ENCODE data around the gene TACC2.

TACC2 gene

GRCh38 chr10:122264436-122264835 is 275.5 kb downstream of the TACC2 start:
- DNase-seq (ENCODE audit: low read depth in 2 of 3, low spot score in 1 of 3): no peak

DNA sequence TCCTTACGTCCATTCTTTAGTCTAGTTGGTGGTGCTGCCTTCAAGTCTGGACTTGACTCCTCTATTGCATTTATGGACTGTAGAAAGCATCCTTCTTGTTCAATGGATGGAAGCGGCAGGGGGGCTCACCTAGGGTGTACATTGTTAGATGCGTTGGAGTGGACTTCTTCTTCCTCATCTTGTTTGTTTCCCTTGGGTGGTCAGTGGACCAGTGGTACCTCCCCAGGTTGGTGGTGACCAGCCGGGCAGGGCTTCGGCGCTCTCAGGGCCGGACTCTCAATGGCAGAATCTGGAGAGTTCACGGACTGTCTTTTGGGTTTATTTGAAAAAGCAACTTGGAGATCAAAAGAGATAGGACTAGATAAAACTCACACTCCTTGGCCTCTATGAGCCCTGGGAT is 276.0 kb downstream of the TACC2 start:
- no peak for DNase-seq (ENCODE audit: low read depth in 2 of 3, low spot score in 1 of 3)

- DNase-seq (ENCODE audit: low read depth in 2 of 3, low spot score in 1 of 3): no peak
Observed at GRCh38 chr10:122265896-122266295, 276.9 kb downstream of the TACC2 start.

GRCh38 chr10:122267849-122268737 is 279.1 kb downstream of the TACC2 start:
- DNase-seq (ENCODE audit: low read depth in 2 of 3, low spot score in 1 of 3): peak; percentile 16 to 60 (median 17)

DNA sequence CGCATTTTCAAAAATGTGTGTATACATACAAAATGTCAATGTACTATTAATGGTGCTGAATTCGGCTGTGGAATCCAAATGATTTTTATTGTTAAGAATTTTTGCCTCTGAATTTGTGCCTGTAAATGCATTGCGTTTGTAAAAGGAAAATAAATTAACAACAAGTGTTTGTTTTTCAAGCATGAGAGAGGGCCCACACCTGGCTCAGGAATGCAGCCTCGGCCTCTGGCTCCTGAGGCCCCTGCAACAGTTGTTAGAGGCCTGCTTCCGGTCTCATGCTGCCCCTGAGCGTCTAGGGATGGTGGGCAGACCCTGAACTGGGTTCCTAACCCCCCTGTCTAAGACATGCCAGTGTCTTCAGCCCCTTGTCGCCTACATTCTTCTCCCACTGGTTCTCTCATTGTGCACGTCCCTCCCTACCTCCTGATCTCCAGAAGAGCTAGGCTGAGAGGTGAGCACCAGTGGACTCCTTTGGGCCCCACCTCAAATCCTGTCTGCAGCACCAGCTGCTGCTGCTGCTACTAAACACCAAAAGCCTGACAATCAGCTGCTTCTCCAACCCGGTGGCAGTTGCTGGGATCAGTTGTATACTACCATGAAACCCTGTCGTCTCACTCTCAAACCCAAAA is 280.2 kb downstream of the TACC2 start:
- no peak for DNase-seq (ENCODE audit: low read depth in 2 of 3, low spot score in 1 of 3)

GRCh38 chr10:122271076-122271475 is 282.1 kb downstream of the TACC2 start, which contains the start of gene BTBD16:
Gene BTBD16 (plus strand): TSS chr10:122271296. CDS start chr10:122275082, 3,786 bp downstream.
- no peak for DNase-seq (ENCODE audit: low read depth in 2 of 3, low spot score in 1 of 3)

DNA sequence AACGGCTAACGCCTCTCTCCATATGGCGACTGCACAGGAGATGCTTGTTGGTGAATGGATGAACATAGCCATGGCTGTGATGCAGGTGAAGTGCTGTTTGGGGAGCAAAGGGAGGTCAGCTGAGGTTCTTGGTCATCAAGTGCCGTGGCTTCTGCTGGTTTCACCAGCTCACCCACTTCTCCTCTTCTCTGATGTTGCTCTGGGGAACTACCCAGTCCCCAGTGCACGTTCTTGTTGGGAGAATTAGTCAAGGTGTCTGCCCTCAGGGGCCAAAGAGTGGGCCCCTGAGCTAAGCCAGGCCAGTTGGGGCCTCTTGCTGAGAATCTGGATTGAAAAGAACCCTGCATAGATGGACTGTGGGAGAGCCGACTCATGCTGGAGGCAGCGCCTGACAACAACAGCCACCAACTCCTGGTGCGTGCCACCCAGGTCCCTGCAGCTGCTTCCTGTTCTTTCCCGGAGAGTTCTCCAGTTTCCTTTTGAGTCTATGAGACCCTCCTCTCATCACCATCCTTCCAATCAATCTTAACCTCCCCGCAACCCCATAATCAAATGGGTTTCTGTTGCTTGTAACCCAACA is 285.1 kb downstream of the TACC2 start:
- DNase-seq (ENCODE audit: low read depth in 2 of 3, low spot score in 1 of 3): no peak

DNA sequence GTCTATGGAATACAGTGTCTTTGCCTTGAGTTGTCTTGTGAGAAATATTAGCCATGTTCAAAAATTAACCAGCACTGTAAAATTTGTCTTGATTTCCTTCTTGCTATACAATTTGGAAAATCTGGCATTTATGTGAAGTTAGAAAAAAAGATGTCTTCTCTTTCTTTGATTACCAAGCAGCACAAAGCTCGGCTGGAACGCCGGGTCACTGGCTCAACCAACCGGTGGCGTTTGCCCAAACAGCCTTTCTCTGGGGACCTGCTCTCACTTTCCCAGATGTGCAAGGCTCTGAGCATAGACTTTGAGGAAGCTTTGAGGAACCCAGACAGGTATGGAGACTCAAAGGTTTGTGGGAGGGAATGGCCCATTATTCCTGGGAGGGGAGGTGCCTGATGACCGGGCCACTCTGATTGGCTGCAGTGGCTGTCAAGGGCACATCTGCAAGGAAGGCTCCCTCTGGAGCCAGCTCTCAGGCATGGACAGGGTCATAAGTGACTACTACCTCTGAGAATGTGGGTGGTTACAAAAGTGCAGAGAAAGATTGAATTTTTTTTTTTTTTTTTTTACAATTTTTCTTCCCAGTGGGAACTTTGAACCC is 287.7 kb downstream of the TACC2 start:
- no peak for DNase-seq (ENCODE audit: low read depth in 2 of 3, low spot score in 1 of 3)

GRCh38 chr10:122277526-122278136 is 288.7 kb downstream of the TACC2 start:
- DNase-seq (ENCODE audit: low read depth in 2 of 3, low spot score in 1 of 3): no peak

DNA sequence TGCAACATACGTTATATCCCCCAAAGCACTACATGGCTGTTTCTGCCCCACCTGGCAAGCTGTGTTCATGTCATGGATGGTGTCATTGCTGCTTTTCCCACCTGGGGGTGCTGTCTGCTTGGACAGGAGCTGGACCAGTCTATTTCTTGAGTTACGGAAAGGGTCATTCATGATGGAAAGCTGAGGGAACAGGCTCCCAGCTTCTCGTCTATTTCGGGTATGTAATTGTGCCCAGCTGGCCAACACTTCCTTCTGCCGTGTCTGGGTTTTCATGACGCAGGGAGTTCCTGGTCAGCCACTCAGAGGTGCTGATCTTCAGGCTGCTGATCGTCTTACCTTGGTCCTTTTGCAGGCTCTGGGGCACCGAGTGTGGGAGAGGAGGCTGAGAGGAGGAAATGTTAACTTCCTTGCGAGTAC is 290.8 kb downstream of the TACC2 start:
- peak in 1 of 3 donors; percentile 11 for DNase-seq (ENCODE audit: low read depth in 2 of 3, low spot score in 1 of 3)

GRCh38 chr10:122280156-122280555 is 291.2 kb downstream of the TACC2 start:
- no peak for DNase-seq (ENCODE audit: low read depth in 2 of 3, low spot score in 1 of 3)

GRCh38 chr10:122281018-122281626 is 292.2 kb downstream of the TACC2 start:
- DNase-seq (ENCODE audit: low read depth in 2 of 3, low spot score in 1 of 3): no peak

- no peak for DNase-seq (ENCODE audit: low read depth in 2 of 3, low spot score in 1 of 3)
Observed at GRCh38 chr10:122281751-122282150, 292.8 kb downstream of the TACC2 start.

DNA sequence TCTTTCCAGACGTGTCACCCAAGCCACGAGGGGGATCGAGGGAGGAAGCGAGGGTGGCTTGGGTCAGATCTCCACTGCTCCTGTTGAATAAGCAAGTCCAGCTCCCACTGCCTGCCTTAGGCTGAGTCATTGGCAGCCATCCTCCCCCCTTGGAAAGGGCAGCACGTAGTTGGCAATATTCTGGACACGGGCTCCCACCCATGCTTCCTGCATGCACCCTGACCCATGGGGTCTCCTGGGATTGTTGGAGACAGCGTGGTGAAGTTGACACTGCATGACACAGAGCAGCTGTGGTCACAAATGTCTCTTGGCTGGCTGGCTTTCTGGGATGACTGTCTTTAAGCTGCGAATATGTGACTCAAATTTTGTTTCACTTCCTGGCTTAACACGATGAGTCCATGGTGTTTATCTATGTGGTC is 293.3 kb downstream of the TACC2 start:
- no peak for DNase-seq (ENCODE audit: low read depth in 2 of 3, low spot score in 1 of 3)

GRCh38 chr10:122282909-122283308 is 293.9 kb downstream of the TACC2 start:
- DNase-seq (ENCODE audit: low read depth in 2 of 3, low spot score in 1 of 3): no peak

DNA sequence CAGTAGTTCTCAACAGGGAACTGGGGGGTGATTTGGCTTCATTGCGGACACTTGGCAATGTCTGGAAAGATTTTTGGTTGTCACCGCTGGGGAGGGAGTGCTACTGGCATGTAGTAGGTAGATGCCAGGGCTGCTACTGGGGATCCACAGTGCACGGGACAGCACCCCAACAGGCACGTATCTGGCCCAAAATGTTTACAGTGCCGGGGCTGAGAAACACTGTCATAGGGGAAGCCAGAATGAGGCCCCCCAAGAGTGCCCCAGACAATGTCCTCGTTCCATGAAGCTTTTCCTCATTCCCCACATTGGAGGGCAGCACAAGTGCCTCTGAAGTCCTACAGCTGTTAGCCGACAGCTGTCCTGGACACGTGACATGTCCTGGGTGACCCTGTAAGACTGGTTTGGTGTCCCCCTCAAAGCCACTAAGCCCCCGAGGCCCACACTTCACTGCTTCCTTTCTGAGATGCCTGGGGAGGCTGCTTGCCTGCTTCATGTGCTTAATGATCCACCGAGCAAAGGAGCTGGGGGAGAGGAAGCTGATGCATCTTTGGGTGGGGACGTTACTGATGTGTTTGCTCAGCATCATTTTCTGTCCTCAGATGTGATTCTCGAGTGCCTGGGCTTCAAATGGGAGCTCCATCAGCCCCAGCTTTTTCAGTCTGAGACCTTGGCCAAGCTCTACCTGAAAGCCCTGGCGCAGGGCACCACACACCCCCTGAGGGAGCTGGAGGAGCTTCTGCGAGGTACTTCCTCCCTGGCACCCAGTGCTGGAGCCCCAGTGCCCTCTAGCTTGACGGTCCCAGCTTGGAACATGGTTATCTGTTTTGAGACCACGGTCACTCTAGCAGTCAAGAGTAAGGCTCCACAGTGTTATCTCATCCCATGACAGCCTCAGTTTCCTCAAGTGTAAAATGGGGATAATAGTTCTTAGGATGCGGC is 296.8 kb downstream of the TACC2 start:
- no peak for DNase-seq (ENCODE audit: low read depth in 2 of 3, low spot score in 1 of 3)

- DNase-seq (ENCODE audit: low read depth in 2 of 3, low spot score in 1 of 3): no peak
Observed at GRCh38 chr10:122286867-122287266, 297.9 kb downstream of the TACC2 start.

GRCh38 chr10:122287570-122287969 is 298.6 kb downstream of the TACC2 start:
- no peak for DNase-seq (ENCODE audit: low read depth in 2 of 3, low spot score in 1 of 3)

GRCh38 chr10:122288262-122288661 is 299.3 kb downstream of the TACC2 start:
- DNase-seq (ENCODE audit: low read depth in 2 of 3, low spot score in 1 of 3): no peak

DNA sequence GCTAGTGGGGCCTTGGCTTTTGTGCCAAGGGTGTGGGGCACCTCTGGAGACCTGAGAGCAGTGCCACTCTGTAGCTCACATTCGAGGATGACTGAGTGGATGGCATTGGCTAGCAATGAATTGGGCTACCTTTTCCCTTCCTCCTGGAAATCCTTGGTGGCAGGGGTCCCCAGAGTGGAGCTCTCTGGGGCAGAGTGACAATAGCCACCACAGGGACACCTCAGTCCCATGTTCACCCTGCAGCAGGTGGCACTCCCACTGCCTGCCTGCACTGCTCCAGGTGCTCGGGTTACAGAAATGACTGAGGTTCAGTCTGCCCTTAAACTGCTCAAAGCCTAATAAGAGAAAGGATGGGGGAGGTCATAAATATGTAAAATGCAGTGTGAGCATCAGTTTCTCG is 300.0 kb downstream of the TACC2 start:
- no peak for DNase-seq (ENCODE audit: low read depth in 2 of 3, low spot score in 1 of 3)
